H1 (cell line): Measurements from ENCODE around the gene KCNJ12. TPM values are rescaled to one million over a fixed set of nuclear protein-coding genes. Genes with fewer than 3 reads are reported as not detected.
A peak's percentile ranks its signal among the peaks of the same experiment; 100 is the strongest.

Experiments
- CTCF ChIA-PET: fragments of 300-600 bp; sonication (Branson Sonifier 250); formaldehyde crosslinking; loops from one replicate; lab custom pipeline; 2021; ENCODE audit not compliant: partially characterized antibody; lab: Charles Lee
- POLR2A ChIA-PET: fragments of 300-600 bp; sonication (Branson Sonifier 250); formaldehyde crosslinking; loops from one replicate; lab custom pipeline; 2021; ENCODE audit warnings: inconsistent platforms; ENCODE audit not compliant: partially characterized antibody; lab: Charles Lee
- DNase-seq, 2 experiments: peaks; one replicate each; pipeline versions ENCODE4 v3.0.0 to v3.0.0-alpha.2; 2010 to 2022; ENCODE audit warnings: low spot score in 2 of 2, low read depth in 1 of 2, mixed read lengths in 1 of 2
- FAIRE-seq: peaks from 2 replicates; lab custom pipeline; 2011; peaks lifted over from hg19 to GRCh38; lab: Jason Lieb, UNC
- H2AFZ ChIP-seq: 2 replicates; pipeline ENCODE4 v1.8.1; 2012; ENCODE audit warnings: low read length, inconsistent platforms
- H2AK5ac ChIP-seq: 2 replicates; pipeline ENCODE4 v1.6.1; 2013; ENCODE audit warnings: low read depth, low read length
- H2BK120ac ChIP-seq: replicated peaks from 2 replicates; pipeline ENCODE3; 2013; ENCODE audit warnings: low read depth, low read length, inconsistent platforms
- H2BK12ac ChIP-seq: 2 replicates; pipeline ENCODE4 v1.6.1; 2013; ENCODE audit warnings: low read depth, low read length
- H2BK15ac ChIP-seq: 2 replicates; pipeline ENCODE4 v1.6.1; 2013; ENCODE audit warnings: low read length
- H2BK20ac ChIP-seq: 2 replicates; pipeline ENCODE4 v1.6.1; 2013; ENCODE audit warnings: low read length
- H2BK5ac ChIP-seq: 2 replicates; pipeline ENCODE4 v1.6.1; 2013; ENCODE audit warnings: low read depth, low read length
- H3K14ac ChIP-seq: 2 replicates; pipeline ENCODE4 v1.6.1; 2013; ENCODE audit warnings: inconsistent platforms; ENCODE audit not compliant: insufficient read length
- H3K18ac ChIP-seq: 2 replicates; pipeline ENCODE4 v1.6.1; 2013; ENCODE audit warnings: low read length; ENCODE audit errors: extremely low read depth
- H3K23ac ChIP-seq: 2 replicates; pipeline ENCODE4 v1.6.1; 2013; ENCODE audit warnings: inconsistent platforms; ENCODE audit not compliant: insufficient read length
- H3K23me2 ChIP-seq: 2 replicates; pipeline ENCODE4 v1.6.1; 2013; ENCODE audit warnings: low read depth, low read length
- H3K27ac ChIP-seq: 2 replicates; pipeline ENCODE4 v1.6.1; 2011; ENCODE audit warnings: low read depth, low read length, inconsistent platforms
- H3K27me3 ChIP-seq, 4 experiments: replicated peaks in 1 of 4; 1 replicate in 1 of 4; 2 replicates in 3 of 4; pipeline versions ENCODE4 v1.6.1 to v1.8.1; 2011 to 2013; ENCODE audit warnings: low read length in 3 of 4, mild to moderate bottlenecking in 3 of 4, inconsistent platforms in 2 of 4, mixed read lengths in 2 of 4, moderate library complexity in 1 of 4; ENCODE audit not compliant: control insufficient read depth in 3 of 4, insufficient read depth in 3 of 4; ENCODE audit errors: extremely low read depth in 1 of 4
- H3K36me3 ChIP-seq, 4 experiments: 2 replicates each; pipeline versions ENCODE4 v1.6.1 to v1.8.1; 2011 to 2013; ENCODE audit warnings: mild to moderate bottlenecking in 4 of 4, low read length in 3 of 4, moderate library complexity in 2 of 4, control low read depth in 1 of 4, inconsistent platforms in 1 of 4; ENCODE audit not compliant: insufficient read depth in 4 of 4, control insufficient read depth in 2 of 4
- H3K4ac ChIP-seq: replicated peaks from 2 replicates; pipeline ENCODE3; 2013; ENCODE audit warnings: low read length, low read depth, mixed read lengths, inconsistent platforms; ENCODE audit not compliant: insufficient read length
- H3K4me1 ChIP-seq, 4 experiments: replicated peaks in 1 of 4; 1 replicate in 1 of 4; 2 replicates in 3 of 4; pipeline versions ENCODE4 v1.6.1 to v1.8.1; 2011 to 2013; ENCODE audit warnings: low read length in 3 of 4, inconsistent platforms in 2 of 4, mixed read lengths in 1 of 4; ENCODE audit not compliant: insufficient read depth in 4 of 4, control insufficient read depth in 3 of 4
- H3K4me2 ChIP-seq, 2 experiments: 2 replicates each; pipeline versions ENCODE4 v1.6.1 to v1.8.1; 2011 to 2013; ENCODE audit warnings: low read depth in 2 of 2, low read length in 2 of 2, control low read depth in 1 of 2, inconsistent platforms in 1 of 2, mild to moderate bottlenecking in 1 of 2; ENCODE audit not compliant: insufficient read depth in 1 of 2
- H3K4me3 ChIP-seq, 4 experiments: fragments of 200-600, 300-600 bp in 1 of 4; sonication (generic), shearing (Covaris generic), sonication (Bioruptor Twin) in 1 of 4; 2 replicates each; pipeline versions ENCODE4 v1.5.1 to v1.8.1; 2011 to 2016; ENCODE audit warnings: low read length in 4 of 4, low read depth in 3 of 4, control low read depth in 2 of 4, inconsistent platforms in 2 of 4, mild to moderate bottlenecking in 2 of 4, mixed read lengths in 1 of 4, moderate library complexity in 1 of 4; ENCODE audit not compliant: insufficient read depth in 2 of 4; ENCODE audit errors: extremely low read depth in 1 of 4
- H3K56ac ChIP-seq: replicated peaks from 2 replicates; pipeline ENCODE3; 2013; ENCODE audit warnings: low read depth, mild to moderate bottlenecking, mixed read lengths, low read length, inconsistent platforms; ENCODE audit not compliant: insufficient read length
- H3K79me1 ChIP-seq: 2 replicates; pipeline ENCODE4 v1.6.1; 2013; ENCODE audit warnings: low read depth, low read length, control low read depth
- H3K79me2 ChIP-seq, 2 experiments: 2 replicates each; pipeline versions ENCODE4 v1.6.1 to v1.8.1; 2012 to 2013; ENCODE audit warnings: low read length in 2 of 2, mild to moderate bottlenecking in 2 of 2, inconsistent platforms in 1 of 2; ENCODE audit not compliant: insufficient read depth in 2 of 2, control insufficient read depth in 1 of 2
- H3K9ac ChIP-seq, 4 experiments: replicated peaks in 1 of 4; 1 replicate in 1 of 4; 2 replicates in 3 of 4; pipeline versions ENCODE4 v1.6.1 to v1.8.1; 2011 to 2013; ENCODE audit warnings: low read depth in 3 of 4, low read length in 3 of 4, control low read depth in 2 of 4, mild to moderate bottlenecking in 2 of 4, moderate library complexity in 2 of 4, inconsistent platforms in 1 of 4; ENCODE audit errors: extremely low read depth in 1 of 4
- H3K9me3 ChIP-seq, 2 experiments: 2 replicates each; pipeline versions ENCODE4 v1.6.1 to v1.8.1; 2012 to 2013; ENCODE audit warnings: mild to moderate bottlenecking in 2 of 2, moderate library complexity in 2 of 2, control low read depth in 1 of 2, inconsistent platforms in 1 of 2, low read depth in 1 of 2, low read length in 1 of 2, mixed read lengths in 1 of 2; ENCODE audit not compliant: insufficient read depth in 2 of 2
- H4K20me1 ChIP-seq, 2 experiments: replicated peaks in 1 of 2; 2 replicates each; pipeline versions ENCODE3 to v1.8.1; 2011 to 2013; ENCODE audit warnings: inconsistent platforms in 2 of 2, low read length in 2 of 2, mild to moderate bottlenecking in 1 of 2; ENCODE audit not compliant: insufficient read depth in 2 of 2, control insufficient read depth in 1 of 2
- H4K5ac ChIP-seq: 2 replicates; pipeline ENCODE4 v1.6.1; 2013; ENCODE audit warnings: low read length, low read depth, mixed read lengths, inconsistent platforms; ENCODE audit not compliant: insufficient read length
- H4K8ac ChIP-seq: 2 replicates; pipeline ENCODE4 v1.8.0; 2013; ENCODE audit warnings: mild to moderate bottlenecking, moderate library complexity, low read length, inconsistent platforms; ENCODE audit not compliant: insufficient read depth; ENCODE audit errors: extremely low read depth
- H4K91ac ChIP-seq: replicated peaks from 2 replicates; pipeline ENCODE3; 2013; ENCODE audit warnings: low read length, mixed read lengths, inconsistent platforms; ENCODE audit not compliant: insufficient read length
- ATF3 ChIP-seq: IDR thresholded peaks from 2 replicates; pipeline ENCODE4 v1.6.1; 2011; ENCODE audit warnings: low read depth, mild to moderate bottlenecking, low read length; ENCODE audit not compliant: insufficient read depth
- BACH1 ChIP-seq: IDR thresholded peaks from 2 replicates; pipeline ENCODE4 v1.6.1; 2012; ENCODE audit warnings: low read length, improper control_type of control experiment
- BRCA1 ChIP-seq: IDR thresholded peaks from 2 replicates; pipeline ENCODE4 v1.6.1; 2012; ENCODE audit warnings: low read depth, low read length, improper control_type of control experiment
- E2F6 ChIP-seq: IDR thresholded peaks from 2 replicates; pipeline ENCODE4 v1.6.1; 2012; ENCODE audit warnings: inconsistent platforms
- EGR1 ChIP-seq: IDR thresholded peaks from 2 replicates; pipeline ENCODE4 v1.6.1; 2011; ENCODE audit warnings: low read depth, low read length, borderline replicate concordance
- EZH2 ChIP-seq: fragments of 200-600 bp; sonication (generic); IDR thresholded peaks from 2 replicates; pipeline ENCODE4 v1.7.1; 2012; ENCODE audit warnings: low read depth, mild to moderate bottlenecking, moderate library complexity, low read length, inconsistent platforms; ENCODE audit not compliant: severe bottlenecking
- MAX ChIP-seq: IDR thresholded peaks from 2 replicates; pipeline ENCODE4 v1.6.1; 2012; ENCODE audit warnings: inconsistent platforms
- POU5F1 ChIP-seq: IDR thresholded peaks from 2 replicates; pipeline ENCODE4 v1.6.1; 2011; ENCODE audit warnings: low read depth, mild to moderate bottlenecking, low read length, moderate library complexity
- TEAD4 ChIP-seq: IDR thresholded peaks from 2 replicates; pipeline ENCODE4 v1.6.1; 2012; ENCODE audit warnings: low read depth, low read length, inconsistent platforms, mixed read lengths
- YY1 ChIP-seq: IDR thresholded peaks from 2 replicates; pipeline ENCODE4 v1.6.1; 2011; ENCODE audit warnings: low read depth, mild to moderate bottlenecking, low read length
- WGBS, 2 experiments: shearing (Covaris generic) in 1 of 2; methylation state at CpG; one replicate each; pipeline versions ENCODE4 v1.1.6 to v1.1.7; 2013 to 2015; ENCODE audit warnings: low lambda C conversion rate in 2 of 2, mixed read lengths in 2 of 2, inconsistent platforms in 1 of 2, low coverage in 1 of 2, missing lambda C conversion rate in 1 of 2; ENCODE audit not compliant: insufficient replicate concordance in 2 of 2, insufficient coverage in 1 of 2, insufficient read length in 1 of 2; ENCODE audit errors: extremely low coverage in 1 of 2, missing lambda C conversion rate in 1 of 2; 5-methylcytosine and 5-hydroxymethylcytosine counted together
- polyA plus RNA-seq, 7 experiments: library from polyadenylated mRNA; depleted of rRNA in 3 of 7; stranded (reverse) in 5 of 7; unstranded in 2 of 7; fragments of >200 nt in 5 of 7; fragments of 200-250 nt in 2 of 7; gene quantifications; 1 replicate in 5 of 7; 2 replicates in 1 of 7; 4 replicates in 1 of 7; pipeline versions ENCODE4 v1.2.1 to v1.2.3, GENCODE V29; 2011 to 2013; ENCODE audit warnings: missing spikeins in 2 of 7, mixed read lengths in 2 of 7
- total RNA-seq: library from RNA; stranded (reverse); fragmentation: NEBNext Ultra II Directional; extraction: Animal tissue kit (Norgen Biotek cat#: 25700); gene quantifications from 2 replicates; pipeline ENCODE4 v1.2.1, GENCODE V29; 2021

KCNJ12 gene
- total and polyA plus RNA-seq, 2 of the 8 experiments (the other 6 are each of a cell fraction or from before 2014, with no cell fraction given): 1.2 to 1.5 TPM

- Histone ChIP-seq H3K4ac (no peak overlapping the region), H3K9ac (no peak overlapping the region), H4K8ac (peak overlapping the region; percentile 51; the same call in 1 of the 2 replicates), H2AFZ (no peak overlapping the region), H3K4me2 (no peak overlapping the region), H4K20me1 (no peaks in the 10 kb centered on the region), H3K9me3 (no peaks in the 10 kb centered on the region), H3K23me2 (no peaks in the 10 kb centered on the region), H2BK12ac (no peak overlapping the region), H3K4me1 (no peaks in the 10 kb centered on the region), H3K27ac (no peak overlapping the region), H3K79me1 (no peaks in the 10 kb centered on the region), H4K91ac (no peak overlapping the region), H4K5ac (no peak overlapping the region), H2BK120ac (no peak overlapping the region), H3K18ac (no peak overlapping the region), H3K27me3 (no peaks in the 10 kb centered on the region), H2BK20ac (no peak overlapping the region), H2BK15ac (no peak overlapping the region), H3K4me3 (no peak overlapping the region), H3K14ac (no peak overlapping the region), H2BK5ac (no peak overlapping the region), H3K56ac (no peak overlapping the region), H3K23ac (no peak overlapping the region), H3K36me3 (no peaks in the 10 kb centered on the region), H3K79me2 (no peaks in the 10 kb centered on the region), H2AK5ac (no peak overlapping the region)
- TF ChIP-seq TEAD4: no peak
- TF ChIP-seq POU5F1: no peak
- TF ChIP-seq YY1: no peak
- no peak for TF ChIP-seq BRCA1
- TF ChIP-seq ATF3: no peak
- TF ChIP-seq MAX: no peak
- TF ChIP-seq EGR1: no peak
- no peak for TF ChIP-seq BACH1
- no peak for TF ChIP-seq EZH2
- no peak for TF ChIP-seq E2F6
- WGBS, 2 experiments: 81% methylated on average over 9 of the region's 9 CpGs; no CpG with 5 or more reads in 1 of the 2 experiments
- DNase-seq (no peak), FAIRE-seq (no peak)
- ChIA-PET CTCF (interaction anchor here (1.4 kb wide), 1 partner anchor 12 kb away, joined by 7 read pairs; no protein-coding TSS in a partner anchor), POLR2A (no interaction called here)
Observed at GRCh38 chr17:21445091-21445650, 69.0 kb downstream of the KCNJ12 start.
